Stimulated activated CD4-positive, alpha-beta T cell treated with anti-CD3 and anti-CD28 coated beads, Interleukin-15, amount 100 ng/mL, for 24 hours (primary cell): ENCODE data around the gene CGB8.
"Not testable (repeated sequence)": the region's sequence is repeated elsewhere in the genome, so short reads cannot be mapped to it uniquely, and the experiment has no call there.

ENCODE experiments used
- DNase-seq: peaks from one replicate; pipeline ENCODE4 v3.0.0-alpha.2; 2020

CGB8 gene

DNA sequence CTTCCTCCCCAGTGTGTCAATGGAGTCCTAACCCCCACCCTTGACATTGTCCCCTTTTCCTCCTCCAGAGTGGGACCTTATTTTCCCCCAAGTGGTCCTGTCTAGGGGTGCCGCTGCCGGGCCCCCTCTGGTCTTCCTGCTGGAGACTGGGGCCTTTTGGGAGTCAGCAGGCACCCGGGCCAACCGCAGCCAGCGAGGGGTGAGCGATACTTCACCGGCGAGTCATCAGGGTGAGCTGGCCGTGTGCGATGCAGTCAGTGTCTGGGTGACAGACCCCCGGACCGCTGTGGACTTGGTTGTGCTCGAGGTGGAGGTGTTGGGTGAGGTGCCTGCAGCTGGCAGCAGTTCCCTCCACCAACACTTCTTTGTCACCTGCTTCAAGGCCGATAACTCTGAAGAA is 19.2 kb downstream of the CGB8 start:
- not testable (repeated sequence) for DNase-seq

DNA sequence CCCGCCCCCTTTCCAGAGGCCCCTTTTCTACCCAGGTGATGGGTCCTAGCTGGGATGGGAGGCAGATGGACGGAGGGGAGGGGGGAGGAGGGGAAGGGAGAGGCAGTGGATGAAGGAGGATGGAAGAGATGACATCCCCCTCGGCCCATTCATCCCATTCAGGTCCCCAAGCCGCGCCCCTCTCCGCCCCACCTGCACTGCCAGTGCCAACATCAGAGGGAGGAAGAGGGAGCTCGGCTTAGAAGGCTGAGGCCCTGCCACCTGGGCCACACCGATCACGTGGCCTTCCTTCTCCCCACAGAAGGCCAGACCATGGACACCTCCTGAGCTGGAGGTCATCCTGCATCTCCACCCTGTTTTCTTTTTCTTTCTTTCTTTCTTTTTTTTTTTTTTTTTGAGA is 20.2 kb downstream of the CGB8 start:
- not testable (repeated sequence) for DNase-seq

DNA sequence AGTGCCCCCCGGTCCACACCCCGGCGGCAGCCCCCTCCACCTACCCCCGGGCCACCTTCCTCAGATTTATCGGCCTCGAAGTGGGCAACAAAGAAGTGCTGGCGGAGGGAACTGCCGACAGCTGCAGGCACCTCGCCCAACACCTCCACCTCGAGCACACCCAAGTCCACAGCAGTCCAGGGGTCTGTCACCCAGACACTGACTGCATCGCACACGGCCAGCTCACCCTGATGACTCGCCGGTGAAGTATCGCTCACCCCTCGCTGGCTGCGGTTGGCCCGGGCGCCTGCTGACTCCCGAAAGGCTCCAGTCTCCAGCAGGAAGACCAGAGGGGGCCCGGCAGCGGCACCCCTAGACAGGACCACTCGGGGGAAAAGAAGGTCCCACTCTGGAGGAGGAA is 23.3 kb downstream of the CGB8 start:
- not testable (repeated sequence) for DNase-seq

DNA sequence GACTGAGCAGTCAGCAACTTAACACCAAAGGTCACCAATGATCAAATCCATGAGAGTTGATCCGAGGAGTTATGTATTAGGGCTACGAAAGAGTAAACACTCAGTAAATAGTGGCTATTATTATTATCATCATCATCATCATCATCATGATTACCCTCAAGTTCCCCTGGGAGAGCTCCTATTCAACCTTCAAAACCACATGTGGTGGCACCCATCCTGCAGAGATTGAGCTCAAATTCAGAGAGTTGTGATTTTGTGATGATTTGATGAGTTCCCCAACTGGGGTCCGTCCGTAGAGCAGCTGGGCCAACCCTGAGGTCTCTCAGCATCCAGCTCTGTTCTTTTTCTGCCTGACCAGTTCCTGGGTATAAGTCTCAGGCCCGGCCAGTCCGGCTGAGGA is 23.8 kb downstream of the CGB8 start:
- not testable (repeated sequence) for DNase-seq

DNA sequence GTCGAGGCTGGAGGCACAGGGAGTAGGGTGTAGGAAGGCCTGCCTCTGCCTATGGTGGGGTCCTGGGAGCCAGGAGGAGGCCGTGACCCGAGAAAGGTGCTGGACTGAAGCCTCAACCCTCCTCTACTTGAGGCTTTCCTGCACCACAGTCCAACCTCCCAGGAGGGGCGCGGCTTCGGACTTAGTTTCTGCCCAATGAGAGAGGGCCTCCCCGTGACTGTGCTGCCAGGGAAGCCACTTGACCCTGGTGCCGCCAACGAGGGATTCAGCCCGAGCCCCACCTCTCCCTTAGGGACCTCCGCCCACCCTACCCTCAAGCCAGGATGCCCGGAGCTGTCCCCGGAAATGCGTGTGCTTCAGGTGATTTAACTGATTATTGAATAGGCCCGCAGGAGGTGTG is 24.7 kb downstream of the CGB8 start, which contains the start of gene CGB3:
Gene CGB3, minus strand, starts transcription at position 101 of the 400 bp plus-strand sequence. CDS start 362 bp downstream, outside the sequence.
- DNase-seq: not testable (repeated sequence)

DNA sequence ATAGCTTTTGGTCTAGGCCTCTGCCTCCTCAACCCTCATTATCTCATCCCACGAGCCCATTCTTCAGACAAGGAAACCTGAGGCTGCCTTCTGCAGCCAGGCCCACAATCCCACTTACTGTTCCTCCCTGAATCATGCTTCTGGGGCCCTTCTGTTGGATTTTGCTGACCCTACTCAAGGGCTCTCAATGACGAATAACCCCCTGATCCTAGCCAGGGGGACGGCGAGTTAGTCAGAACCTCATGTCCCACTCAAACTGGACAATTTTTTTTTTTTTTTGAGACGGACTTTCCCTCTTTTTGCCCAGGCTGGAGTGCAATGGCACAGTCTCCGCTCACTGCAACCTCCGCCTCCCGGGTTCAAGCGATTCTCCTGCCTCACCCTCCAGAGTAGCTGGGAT is 26.8 kb downstream of the CGB8 start:
- no peak for DNase-seq

DNA sequence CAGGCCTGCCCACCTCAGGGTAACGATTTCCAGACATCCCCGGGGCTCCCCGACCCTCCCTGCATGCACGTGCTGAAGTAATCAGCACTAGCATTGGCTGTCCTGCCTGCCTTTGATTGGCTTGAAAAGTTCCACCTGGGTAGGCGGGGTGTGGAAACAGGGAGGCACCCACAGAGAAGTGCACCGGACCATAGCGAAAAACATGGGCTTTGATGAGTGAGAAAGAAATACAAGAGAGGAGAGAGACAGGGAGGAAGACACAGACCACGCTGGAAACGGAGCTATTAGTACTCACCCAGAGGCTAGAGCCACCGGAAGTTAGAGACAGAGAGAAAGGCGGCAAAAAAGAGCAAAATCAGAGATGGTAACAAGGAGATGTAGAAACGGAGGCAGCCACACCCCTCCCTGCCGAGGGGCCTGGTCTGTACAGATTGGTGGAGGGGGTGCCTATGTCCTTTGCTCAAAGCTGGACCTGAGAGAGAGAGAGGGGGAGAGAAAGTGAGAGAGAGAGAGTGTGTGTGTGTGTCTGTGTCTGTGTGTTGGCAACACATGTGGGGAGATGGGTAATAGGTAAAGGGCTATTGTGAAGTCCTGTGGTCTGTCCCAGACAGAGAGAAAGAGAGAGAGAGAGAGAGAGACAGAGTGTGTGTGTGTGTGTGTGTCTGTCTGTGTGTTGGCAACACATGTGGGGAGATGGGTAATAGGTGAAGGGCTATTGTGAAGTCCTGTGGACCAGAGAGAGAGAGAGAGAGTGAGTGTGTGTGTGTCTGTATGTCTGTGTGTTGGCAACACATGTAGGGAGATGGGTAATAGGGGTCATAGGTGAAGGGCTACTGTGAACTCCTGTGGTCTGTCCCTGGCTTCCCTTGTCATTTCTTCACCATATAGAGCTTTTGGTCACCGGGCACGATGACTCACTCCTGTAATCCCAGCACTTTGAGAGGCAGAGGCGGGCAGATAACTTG is 27.7 kb downstream of the CGB8 start:
- no peak for DNase-seq

DNA sequence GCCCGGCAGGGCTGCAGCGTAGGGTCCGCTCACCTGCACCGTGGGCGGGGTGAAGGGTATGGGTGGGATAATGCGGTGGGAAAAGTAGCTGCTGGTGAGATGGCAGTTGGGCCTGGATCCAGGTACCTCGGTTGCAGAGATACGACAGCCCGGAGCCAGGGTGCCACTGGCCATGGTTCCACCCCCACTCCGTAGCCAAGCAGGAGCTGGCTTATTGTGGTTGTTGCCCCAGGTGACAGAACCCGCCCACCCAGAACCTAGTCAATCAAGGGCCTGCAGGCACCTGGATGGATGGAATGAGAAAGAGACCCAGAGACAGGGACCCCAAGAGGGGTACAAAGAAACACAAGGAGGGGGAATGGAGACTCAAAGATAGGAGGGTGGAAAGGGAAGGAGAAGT is 28.6 kb downstream of the CGB8 start:
- peak; percentile 22 for DNase-seq

DNA sequence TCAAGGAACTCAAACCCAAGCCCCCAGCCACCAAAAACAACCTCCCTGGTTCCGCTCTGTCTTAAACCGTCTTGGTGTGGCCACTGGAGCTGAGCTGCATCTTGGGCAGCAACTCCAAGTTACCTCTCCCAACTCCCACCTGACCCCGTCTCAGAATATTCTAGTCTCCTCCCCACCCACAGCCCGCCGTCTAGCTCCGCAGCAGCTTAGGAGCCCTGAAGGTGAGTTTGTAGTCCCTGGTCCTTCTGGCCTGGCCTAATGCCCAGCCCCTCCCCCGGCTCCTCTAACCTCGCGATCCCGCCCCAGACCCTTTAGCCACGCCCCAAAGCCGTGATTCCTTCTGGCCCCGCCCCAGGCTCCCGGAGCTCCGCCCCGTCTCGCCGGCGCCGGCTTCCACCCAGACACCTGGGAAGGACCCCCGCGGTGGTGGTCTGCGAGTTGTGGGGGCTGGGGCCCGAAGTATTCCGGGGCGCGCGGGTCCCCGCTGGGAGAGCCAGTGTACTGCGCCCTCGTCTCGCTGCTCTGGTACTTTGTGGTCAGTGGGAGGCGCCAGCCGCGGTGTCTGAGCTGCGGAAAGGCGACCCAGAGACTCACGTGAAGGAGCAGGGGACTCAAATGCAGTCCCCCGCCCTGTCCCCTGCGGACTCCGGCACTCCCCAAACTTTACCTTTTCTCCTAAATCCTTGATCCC is 29.5 kb downstream of the CGB8 start:
- DNase-seq: peak; percentile 77

DNA sequence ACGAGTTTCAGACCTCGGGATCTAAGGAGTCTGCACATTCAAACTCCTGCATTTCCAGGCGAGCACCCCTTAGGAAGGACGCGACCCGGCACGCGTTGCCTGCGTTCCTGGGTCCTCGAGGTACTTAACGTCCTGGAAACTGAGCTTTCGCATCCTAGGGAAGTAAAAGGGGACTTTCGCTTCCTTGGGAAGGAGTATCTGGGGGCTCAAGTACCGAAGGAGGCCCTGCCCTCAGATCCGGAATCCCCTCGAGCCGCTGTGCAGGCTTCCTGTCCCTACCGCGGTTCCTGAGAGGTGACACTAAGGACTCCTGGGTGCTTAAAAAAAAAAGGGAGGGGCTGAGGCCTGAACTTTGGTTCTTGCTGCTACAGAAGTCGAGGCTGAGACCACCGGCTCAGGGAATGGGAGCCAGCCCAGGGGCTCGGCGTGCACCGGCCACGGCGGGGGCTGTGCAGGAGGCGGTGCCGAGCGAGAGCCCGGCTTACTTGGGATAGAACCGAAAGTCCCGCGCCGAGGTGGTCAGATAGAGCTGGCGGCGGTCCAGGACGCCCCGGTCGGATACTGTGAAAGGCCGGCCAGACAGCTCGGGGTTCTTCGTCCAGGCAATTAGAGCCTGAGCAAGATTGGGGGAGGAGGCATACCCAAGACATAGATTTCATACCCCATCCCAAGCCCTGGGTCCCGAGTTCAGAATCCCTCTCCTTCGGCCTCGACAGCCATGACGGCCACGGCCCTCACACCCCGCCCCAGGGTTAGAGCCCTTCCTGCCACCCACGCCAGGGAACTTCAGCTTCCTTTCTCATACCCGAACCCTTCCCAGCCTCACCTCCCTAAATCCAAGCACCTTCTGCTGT is 30.3 kb downstream of the CGB8 start:
- DNase-seq: peak; percentile 38

DNA sequence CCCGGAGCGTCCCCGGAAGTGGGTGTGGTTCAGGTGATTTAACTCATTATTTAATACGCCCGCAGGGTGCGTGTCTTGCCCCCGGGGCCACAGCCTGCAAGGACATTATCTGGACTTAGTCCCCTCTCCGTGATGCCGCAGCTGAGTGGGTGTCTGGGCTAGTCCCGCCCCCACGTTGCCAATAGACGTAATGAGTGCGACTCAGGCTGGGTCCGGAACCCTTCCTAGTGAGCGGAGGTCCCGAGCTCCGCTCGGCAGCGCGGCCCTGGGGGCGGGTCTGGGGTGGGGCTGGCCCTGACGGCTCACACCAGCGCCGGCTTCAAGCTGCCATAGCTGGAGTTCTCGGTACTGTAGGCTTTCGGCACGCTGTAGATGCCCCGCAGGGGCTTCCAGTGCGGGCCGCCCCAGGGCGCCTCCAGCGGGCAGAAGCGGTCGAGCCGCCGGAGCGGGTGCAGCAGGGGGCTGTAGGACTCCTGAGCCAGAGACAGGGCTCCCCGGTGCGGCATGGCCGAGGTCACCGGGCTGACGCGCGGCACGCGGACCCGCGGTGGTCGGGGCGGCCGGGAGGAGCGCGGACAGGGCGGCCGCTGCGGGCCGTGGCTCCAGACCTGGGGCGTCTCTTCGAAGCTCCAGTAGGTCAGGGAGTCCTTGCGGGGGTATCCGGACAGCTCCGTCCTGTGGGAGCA is 31.1 kb downstream of the CGB8 start:
- peak; percentile 71 for DNase-seq

DNA sequence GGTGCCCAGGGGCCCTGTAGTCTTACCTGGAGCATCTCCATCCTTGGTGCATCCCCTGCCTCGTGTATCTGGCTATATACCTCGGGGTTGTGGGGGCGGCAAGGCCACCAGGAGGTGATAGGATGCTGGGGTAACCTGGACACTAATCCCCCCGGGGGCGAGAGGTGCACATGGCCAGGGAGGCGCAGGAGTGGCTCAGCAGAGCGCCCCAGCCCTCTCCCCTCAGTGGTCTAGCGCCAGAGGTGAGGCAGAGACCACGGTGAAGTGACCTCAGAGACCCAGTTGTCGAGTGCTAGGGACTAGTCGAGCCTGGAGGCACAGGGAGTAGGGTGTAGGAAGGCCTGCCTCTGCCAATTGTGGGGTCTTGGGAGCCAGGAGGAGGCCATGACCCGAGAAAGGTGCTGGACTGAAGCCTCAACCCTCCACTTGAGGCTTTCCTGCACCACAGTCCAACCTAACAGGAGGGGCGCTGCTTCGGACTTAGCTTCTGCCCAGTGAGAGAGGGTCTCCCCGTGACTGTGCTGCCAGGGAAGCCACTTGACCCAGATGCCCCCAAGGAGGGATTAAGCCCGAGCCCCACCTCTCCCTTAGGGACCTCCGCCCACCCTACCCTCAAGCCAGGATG is 31.8 kb downstream of the CGB8 start, which contains the start of gene LHB:
Gene LHB, minus strand, starts transcription at position 51 of the 625 bp plus-strand sequence. Its CDS starts 10 bp downstream, at position 41.
- no peak for DNase-seq

DNA sequence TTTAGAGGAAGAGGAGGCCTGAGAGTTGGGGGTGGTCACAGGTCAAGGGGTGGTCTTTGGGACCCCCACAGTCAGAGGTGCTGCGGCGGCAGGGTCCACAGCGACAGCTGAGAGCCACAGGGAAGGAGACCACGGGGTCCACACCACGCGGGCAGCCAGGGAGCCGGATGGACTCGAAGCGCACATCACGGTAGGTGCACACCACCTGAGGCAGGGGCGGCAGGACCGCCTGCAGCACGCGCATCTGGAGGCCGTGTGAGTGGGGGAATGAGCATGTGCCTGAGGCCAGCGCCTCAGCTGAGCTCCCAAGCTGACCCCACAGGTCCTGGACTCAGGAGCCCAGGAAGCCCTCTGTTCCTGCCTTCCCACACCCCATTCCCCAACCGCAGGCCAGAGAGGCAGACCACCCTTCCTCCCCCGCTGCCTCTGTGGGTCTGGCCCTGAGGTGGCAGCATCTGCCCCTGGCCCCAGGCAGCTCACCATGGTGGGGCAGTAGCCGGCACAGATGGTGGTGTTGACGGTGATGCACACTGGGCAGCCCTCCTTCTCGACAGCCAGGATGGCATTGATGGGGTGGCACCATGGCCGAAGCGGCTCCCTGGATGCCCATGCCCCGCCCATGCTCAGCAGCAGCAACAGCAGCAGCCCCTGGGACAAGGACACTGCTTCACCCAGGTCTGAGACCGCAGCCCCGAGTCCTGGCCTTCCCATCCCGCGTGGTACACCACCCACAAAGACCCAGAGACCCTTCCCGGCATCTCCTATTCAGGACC is 32.7 kb downstream of the CGB8 start:
- DNase-seq: no peak

DNA sequence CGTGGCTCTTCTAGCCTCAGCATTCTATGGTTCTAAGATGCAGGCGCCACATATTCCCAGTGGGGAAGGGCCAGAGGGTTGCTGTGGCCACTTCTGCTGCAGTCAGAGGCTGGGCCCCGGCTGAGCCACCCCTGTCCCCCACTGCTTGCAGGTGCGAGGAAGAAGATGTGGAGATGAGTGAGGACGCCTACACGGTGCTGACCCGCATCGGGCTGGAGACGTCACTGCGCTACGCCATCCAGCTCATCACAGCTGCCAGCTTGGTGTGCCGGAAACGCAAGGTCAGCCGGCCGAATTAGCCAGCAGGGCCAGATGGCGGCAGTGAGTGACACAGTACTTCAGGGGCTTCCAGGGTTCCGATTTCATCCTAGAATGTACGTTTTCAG is 34.0 kb downstream of the CGB8 start:
- DNase-seq: no peak

DNA sequence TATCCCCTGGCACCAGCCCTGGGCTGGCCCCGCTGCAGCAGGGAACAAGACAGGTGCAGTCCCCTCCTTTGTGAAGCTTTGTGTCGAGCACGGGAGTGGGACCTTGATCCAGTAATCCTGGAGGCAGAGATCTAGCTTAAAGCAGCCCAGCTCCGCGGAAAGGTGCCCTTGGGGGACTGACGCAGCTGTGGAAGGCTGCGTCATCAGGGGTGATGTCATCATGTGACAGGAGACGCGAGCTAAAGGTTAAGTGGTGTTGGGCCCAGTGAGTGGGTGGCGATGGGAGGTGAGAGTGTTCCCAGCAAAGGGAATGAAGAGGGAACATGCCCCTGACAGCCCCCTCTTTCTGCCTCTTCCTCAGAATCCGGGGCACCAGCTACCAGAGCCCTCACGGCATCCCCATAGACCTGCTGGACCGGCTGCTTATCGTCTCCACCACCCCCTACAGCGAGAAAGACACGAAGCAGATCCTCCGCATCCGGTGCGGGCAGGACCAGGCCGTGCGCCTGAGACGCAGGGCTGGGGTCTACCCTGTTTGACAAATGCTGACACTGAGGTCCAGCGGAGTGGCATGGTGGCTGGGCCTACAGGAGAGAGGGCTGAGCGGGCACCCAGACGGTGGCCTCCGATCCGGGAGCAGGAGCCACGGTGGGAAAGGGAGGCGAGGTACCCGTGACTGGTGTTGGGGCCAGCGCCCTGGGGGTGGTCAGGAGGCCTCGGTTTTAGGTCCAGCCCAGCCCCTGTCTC is 34.6 kb downstream of the CGB8 start:
- DNase-seq: no peak

DNA sequence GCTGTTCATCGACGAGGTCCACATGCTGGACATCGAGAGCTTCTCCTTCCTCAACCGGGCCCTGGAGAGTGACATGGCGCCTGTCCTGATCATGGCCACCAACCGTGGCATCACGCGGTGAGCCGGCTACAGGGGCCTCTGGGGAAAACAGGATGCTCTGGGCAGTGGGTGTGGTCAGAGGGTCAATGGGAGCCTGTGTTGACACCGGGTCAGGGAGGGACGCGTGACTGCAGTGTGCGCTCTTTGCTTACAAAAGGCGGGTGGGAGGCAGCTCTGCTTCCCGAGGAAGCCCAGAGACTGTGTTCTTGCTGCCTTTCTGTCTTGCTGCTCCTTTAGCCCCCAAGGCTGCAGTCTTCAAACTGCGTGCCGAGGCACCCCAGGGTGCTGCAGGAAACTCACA is 37.7 kb downstream of the CGB8 start:
- DNase-seq: no peak

DNA sequence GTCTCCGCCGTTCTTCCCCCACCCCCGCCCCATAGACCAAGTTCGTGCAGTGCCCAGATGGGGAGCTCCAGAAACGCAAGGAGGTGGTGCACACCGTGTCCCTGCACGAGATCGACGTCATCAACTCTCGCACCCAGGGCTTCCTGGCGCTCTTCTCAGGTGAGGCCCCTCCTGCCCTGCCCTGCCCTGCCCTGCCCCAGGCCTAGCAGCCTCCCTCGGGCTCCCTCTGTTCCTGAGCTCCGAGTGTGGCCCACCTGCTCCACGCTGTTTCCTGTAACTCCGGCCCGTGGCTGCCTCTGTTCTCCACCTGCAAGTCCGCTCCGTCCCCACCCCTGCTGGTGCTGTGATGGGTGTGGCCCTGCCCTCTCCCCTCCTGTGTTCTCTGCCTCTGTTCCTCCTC is 38.5 kb downstream of the CGB8 start:
- DNase-seq: no peak

DNA sequence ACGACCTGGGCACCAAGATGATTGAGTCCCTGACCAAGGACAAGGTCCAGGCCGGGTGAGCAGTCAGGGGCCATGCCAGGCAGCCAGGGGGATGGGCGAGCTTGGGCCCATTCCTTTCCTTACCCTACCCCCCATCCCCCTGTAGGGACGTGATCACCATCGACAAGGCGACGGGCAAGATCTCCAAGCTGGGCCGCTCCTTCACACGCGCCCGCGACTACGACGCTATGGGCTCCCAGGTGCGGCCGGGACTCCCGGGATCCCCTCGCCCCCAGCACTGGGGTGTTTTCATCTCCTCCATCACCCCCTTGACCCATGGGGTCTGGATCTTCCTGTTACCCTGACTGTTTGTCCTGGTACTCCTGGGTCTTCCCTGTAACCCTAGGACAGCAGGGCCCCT is 39.1 kb downstream of the CGB8 start:
- DNase-seq: no peak

DNA sequence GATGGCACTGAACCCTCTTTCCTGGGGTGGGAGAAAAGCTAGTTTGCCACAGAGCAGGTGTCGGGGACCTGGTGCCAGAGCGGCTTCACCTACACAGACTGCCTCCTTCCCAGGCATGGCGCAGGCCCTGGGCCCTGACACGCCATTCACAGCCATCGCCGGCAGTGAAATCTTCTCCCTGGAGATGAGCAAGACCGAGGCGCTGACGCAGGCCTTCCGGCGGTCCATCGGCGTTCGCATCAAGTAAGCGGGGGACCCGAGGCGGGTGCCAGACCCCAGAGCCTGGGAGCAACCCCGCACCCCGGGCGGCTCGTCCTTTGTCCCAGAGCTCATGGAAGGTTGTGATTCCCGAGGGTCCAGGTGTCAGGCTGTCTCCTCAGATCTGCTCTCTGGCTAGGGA is 42.0 kb downstream of the CGB8 start:
- no peak for DNase-seq

DNA sequence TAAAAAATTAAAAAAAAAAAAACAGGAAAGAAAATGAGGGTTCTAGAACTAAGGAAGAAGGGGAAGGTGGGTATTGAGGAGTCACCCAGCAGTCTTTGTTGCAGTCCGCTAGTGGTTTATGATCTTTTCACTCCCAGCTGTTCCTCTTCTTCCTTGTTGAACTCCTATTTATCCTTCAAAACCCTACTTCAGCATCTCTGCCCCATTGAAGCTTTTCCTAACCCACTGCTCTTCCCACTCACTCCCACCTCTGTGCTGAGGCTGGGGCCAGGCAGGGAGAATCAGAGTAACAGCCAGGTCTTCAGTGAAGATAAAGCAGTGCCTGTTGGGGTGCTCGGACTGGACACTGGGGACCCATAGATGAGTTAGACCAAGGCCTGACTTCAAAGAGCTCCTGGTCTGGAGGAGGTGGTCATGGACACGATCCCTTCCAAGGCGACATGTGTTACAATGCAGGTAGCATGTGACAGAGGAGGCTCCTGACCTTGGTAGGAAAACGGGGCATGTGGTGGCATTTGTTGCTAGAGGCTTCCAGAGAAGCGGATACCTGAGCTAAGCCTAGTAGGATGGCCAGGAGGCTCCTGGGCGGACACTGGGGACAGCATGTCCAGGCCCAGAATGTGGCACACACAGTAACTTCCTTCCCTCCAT is 43.8 kb downstream of the CGB8 start:
- DNase-seq: no peak
